ENCODE results near the gene FRY.

FRY gene

DNA sequence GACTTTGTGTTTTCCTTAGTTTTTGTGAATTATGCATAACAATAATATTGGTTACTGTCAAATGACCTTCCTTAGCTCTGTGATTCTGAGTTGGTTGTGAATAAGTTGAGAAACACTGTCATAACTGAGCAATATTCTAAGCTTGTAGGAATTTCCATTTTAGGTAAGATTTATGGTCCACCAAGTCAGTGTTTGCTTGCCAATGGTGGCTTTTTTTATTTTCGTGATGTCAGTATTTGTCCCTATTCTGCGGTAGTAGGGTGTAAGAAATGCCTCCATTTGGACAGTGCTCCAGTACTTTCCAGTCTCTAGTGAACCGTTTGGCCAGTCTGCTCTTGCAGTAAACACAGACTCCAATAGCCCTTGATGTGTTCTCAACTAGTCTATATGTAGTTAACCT lies 94.7 kb downstream of the FRY start:
- no peak for DNase-seq (ENCODE audit: low read depth in 4 of 4, low spot score in 1 of 4)

DNA sequence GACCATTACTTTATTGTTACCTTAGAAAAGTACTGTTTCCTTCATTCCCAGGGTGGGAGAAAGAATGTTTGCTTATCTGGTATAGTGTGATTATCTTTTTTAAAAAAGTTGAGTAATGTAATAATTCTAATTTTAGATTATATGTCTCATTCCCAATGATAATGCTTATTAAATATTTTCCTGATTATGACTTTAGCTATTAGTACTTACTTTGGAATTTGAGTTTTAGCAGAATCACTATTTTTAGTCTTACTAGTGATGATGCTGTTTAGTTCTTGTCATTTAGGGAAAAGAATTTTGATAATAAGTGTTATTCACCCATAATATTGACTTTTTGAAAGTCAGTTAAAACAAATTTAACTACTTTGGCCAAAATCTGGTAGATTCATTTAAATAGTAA lies 95.2 kb downstream of the FRY start:
- DNase-seq (ENCODE audit: low read depth in 4 of 4, low spot score in 1 of 4), result no peak

DNA sequence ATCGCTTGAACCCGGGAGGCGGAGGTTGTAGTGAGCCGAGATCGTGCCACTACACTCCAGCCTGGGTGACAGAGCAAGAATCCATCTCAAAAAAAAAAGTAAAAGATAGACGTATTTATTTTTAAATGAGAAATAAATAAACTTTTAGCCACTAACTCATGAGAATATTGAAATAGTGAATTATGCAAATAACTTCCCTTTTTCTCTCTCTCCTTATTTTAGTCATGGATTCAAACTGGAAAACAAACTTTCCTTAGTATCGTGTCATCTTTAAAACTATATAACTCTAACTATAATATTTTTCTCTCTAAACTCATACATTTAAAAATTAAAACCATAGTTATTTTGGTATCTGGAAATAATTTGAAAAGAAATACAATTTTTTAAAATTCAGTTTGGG lies 96.1 kb downstream of the FRY start:
- DNase-seq (ENCODE audit: low read depth in 4 of 4, low spot score in 1 of 4), result no peak

DNA sequence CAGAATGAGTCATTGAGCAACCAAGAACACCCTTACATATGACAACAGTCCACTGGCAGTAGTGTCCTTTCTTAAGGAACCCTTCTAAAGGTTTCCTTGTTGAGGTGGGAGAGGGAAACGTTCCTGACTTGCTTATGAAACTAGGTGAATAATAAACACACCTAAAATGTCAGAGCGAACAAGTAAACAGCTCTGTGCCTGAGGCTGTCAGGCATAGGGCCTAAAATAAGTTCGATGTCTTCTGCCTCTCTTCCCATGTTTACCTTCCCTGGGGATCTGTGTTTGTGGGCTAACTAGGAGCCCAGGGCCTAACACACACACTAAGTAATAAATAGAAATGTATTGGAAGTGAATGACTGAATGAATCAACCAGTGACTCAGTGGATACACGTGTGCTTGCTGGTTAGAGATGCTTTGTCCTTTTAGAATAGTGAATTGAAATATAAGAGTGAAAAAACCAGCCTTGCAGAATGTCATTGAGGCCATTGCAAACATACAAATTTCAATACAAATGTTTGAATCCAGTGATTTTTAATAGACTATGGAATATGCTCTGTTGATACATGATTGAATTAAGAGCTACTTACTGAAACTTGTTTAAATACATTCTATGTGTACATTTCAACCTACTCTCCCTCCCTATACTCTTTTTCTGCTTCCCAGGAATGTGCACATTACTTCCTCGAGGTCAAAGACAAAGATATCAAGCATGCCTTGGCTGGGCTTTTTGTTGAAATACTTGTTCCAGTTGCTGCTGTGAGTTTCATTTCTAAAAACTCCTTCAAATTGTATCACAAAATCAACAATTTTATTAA lies 102.9 kb downstream of the FRY start:
- no peak for DNase-seq (ENCODE audit: low read depth in 4 of 4, low spot score in 1 of 4)

DNA sequence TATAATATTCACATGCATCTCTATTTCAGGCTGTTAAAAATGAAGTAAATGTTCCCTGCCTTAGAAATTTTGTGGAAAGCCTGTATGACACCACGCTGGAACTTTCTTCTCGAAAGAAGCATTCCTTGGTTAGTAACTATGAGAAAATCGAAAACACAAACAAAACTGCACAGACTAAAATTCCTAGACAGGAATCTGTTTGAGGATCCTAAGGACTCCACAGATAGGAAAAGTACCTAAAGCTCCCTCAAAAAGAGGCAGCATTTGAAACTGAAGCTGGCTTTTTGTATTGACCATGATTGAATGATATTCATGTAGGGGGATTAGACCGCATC lies 103.4 kb downstream of the FRY start:
- DNase-seq (ENCODE audit: low read depth in 4 of 4, low spot score in 1 of 4), result no peak

DNA sequence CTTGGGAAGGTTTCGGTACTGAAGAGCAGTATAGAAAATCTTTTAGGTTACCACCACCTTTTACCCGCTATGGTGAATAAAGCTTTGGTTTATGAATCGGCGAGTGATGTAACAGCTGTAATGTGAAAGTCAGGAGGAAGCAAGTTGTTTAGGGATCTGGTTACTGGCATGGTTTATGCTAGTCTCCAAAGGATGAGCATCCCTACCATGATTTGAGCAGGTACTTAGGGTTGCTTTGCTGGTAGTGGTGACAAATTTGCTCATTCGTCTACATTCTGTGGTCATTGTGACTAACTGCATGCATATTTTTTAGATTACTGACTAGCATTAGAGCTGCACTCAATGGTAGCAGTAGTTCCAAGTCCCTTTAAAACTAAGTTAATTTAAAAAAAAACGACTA lies 104.1 kb downstream of the FRY start:
- DNase-seq (ENCODE audit: low read depth in 4 of 4, low spot score in 1 of 4), result no peak

DNA sequence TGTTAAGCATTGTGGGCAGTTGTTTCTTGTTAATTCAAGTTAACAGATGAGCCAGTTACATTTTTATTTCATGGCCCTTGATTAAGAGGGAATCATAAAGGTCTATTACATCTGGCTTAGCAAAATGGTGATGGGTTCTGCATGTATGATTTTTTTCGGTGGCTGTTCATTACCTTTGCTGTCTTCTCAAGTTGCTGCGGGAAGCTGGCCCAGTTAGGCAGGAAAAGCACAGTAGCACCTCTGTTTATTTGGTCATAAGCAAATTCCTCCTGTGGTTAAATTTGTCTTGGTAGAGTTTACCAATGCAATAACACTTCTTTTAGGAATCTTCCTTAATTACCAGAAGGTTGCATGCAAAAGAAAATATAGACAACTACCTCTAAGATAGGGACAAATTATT lies 104.5 kb downstream of the FRY start:
- no peak for DNase-seq (ENCODE audit: low read depth in 4 of 4, low spot score in 1 of 4)

DNA sequence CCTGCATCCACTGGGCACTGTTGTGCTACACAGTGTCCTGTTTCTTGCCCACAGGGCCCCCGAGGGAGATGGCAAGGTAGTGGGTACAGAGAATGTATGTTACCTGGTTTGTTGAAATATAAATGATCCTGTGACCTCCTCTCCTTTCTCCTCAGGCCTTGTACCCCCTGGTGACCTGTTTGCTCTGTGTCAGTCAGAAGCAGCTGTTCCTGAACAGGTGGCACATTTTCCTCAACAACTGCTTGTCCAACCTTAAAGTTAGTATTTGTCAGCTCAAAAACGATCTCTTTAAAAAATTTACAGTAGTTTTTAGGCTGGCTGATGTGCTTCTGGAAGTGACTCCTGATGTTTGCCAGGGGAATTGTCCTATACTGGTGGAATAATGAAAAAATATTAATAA lies 105.1 kb downstream of the FRY start:
- DNase-seq (ENCODE audit: low read depth in 4 of 4, low spot score in 1 of 4), result no peak

DNA sequence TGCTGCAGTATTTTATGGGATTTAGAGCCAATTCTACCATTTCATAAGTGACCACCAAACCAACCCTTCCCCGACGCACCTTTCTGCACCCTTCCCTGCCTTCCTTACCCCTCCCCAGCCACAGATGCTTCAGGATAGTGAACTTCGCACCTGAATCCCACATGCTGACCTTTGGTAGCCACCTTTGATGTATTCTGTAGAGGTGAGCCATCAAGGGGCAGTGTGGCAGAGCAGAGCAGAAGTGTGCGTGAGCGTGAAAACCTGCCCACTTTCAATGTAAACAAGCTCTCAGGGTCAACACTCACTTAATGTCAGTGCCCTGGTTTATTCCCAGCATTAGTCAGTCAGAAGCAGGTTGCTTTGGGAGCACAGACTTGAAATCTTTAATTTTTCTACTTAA lies 107.7 kb downstream of the FRY start:
- DNase-seq (ENCODE audit: low read depth in 4 of 4, low spot score in 1 of 4), result no peak

DNA sequence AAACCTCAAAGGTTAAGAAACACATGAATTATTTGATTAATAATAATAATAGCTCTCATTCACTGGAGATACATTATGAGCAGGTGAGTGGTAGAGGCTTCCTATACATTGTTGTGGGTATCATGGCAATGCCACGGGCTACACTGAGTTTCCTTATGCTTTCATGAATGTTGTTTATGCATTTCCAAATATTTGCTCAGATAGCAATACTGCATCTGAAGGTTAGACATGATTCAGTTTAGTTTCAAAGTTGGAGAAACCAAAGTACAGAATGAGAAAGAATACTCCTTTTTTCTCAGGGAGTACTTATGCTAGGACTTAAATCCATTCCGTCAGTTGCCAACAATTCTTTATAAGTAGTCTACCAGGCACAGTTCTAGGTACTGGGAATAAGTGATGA lies 108.5 kb downstream of the FRY start:
- no peak for DNase-seq (ENCODE audit: low read depth in 4 of 4, low spot score in 1 of 4)

DNA sequence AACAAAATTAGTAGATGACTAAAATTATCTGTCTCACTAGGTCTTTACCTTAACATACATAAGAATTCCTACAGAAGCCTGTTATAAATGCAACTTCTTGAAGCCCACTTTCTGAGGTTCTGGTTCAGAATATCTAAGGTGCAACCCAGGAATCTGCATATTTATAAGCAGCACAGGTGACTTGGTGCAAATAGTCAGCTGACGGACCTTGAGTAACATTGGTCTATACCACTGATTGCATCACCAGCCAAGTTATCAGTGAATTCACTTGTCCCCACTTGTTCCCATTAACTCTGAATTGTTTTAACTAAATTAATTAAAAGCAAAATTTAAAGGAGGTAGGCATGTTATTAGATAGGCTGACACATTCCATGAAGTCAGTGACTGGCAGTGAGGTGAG lies 109.9 kb downstream of the FRY start:
- DNase-seq (ENCODE audit: low read depth in 4 of 4, low spot score in 1 of 4), result no peak

DNA sequence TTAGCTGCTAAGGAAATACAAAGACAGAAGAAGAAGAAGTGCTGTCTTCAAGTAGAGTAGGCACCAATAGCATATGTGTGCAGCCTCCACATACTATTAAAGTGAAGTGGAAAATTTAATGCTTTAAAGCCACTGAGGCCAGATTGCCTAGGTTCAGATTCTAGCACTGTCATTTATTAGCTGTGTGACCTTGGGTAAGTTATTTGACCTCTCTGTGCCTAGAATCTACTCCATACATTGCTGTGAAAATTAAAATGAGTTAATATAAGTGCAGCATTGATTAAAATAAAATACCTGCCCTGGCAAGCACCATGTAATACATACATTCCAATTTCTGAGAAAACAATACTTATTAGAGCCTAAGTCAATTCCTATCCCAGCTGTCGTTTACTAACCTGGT lies 110.5 kb downstream of the FRY start:
- DNase-seq (ENCODE audit: low read depth in 4 of 4, low spot score in 1 of 4), result no peak

DNA sequence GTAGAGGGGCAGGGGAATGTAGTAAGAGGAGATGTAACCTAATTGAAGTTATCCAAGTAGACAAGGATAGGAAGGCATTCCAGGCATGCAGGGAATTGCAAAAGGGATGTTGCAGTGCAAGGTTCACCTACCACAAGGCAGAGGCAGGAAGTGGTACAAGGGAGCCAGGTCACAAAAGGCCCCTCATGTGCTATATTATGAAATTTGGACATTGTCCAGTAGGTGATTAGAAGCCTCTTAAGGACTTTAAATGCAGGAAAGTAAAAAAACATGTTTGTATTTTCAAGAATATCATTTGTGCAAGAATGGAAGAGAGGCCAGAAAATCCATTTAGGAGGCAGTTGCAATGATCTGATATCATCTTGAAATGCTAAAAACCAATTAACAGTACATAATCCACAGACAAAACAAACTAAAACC lies 111.4 kb downstream of the FRY start:
- DNase-seq (ENCODE audit: low read depth in 4 of 4, low spot score in 1 of 4), result no peak

DNA sequence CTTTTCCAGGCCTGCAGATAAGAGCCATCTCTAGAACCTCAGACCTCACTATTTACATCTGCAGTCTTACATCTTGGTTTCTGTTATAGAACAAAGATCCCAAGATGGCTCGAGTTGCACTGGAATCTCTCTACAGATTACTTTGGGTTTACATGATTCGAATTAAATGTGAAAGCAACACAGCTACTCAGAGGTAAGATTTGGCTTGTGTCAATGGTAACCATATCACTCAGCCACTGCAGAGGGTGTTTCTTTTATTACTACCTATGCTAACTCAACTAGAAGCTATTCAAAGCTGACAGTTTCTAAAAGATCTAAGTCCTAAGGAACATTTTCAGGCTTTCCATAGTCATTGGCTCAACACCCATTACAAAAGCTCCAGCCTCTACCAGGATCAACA lies 115.6 kb downstream of the FRY start:
- DNase-seq (ENCODE audit: low read depth in 4 of 4, low spot score in 1 of 4), result no peak

DNA sequence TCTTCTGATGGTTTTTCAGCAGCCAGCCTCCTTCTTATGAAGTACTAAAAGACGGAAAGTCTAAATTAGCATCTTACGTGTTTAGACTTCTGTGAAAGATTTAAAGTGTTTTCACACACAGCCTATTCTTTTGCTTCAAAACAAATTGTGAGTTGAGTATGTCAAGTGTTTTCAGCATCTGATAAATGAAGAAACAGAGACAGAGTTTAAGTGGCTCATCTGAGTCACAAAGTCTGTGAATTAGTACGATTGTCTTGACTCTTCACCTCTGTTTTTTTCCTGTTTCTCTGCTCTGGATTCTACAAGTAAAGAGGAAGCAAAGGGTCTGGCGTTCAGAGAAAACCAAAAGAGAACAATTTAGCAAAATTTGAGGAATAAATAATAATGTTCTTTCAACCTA lies 116.4 kb downstream of the FRY start:
- no peak for DNase-seq (ENCODE audit: low read depth in 4 of 4, low spot score in 1 of 4)

DNA sequence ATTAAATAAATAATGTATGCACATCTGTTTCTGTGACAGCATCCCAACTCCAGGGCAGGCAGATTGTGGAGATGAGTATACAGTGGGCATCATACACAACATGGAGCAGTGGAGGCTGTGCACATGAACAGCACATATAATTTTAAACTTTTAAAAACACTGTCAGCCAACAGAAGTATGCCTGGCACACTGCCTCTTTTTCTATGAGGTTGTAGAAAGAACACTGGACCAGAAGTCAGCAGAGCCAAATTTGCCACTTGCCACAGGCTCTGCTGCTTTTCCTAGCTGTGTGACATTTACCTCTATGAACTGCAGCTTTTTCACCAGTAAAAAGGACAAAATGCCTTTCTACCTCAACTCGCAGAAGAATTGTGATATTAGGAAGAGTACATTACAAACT lies 118.7 kb downstream of the FRY start:
- no peak for DNase-seq (ENCODE audit: low read depth in 4 of 4, low spot score in 1 of 4)

DNA sequence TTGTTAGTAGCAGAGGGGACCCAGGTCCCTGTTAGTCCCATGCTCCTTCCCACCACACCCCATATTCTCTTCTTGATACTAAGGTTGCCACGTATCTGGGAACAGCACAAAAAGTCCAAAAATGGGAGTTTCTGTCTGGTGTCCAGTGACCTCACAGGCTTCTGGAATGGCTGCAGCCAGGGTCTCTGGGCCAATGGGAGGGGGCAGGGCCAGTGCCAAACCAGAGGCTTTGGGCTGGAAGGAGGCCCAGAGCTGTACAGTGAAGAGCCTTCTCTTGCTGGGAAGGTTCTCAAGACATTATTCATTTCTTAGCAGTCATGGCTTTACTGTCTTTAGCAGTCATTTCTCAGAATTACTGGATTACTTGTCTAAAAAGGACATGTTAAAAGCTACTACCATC lies 119.2 kb downstream of the FRY start:
- DNase-seq (ENCODE audit: low read depth in 4 of 4, low spot score in 1 of 4), result no peak

DNA sequence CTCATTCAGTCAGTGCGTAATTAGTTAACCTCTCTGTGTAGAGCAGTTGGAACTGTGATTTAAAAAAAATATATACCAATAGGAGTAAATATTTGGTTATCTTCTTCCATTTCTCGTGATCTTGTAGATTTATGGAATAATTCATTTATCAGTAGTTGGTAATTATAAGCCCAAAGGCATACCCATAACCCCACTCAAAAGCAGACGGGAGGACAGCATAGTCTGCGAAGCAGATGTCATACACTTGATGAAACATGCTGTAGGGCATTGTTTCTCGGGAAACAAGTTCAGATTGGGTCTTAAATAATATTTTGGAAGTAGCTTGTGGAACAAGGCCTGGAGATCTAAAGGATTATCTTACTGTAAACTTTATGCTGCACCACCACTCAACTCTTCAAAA lies 119.7 kb downstream of the FRY start:
- DNase-seq (ENCODE audit: low read depth in 4 of 4, low spot score in 1 of 4), result no peak

DNA sequence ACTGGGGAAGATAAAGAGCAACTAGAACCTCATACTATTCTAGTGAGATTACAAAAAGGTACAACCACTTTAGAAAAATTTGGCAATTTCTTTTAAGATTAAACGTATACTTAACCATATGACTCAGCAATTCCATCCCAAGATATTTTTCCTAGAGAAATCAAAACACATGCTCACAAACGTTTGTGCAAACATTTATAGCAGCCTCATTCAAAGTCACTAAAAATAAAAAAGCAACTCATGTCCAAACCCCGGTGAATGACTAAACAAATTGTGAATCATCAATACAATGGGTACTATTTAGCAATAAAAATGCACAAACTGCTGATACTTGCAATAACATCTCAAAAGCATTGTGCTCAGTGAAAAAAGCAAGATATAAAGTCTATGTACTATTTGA lies 121.5 kb downstream of the FRY start:
- no peak for DNase-seq (ENCODE audit: low read depth in 4 of 4, low spot score in 1 of 4)

DNA sequence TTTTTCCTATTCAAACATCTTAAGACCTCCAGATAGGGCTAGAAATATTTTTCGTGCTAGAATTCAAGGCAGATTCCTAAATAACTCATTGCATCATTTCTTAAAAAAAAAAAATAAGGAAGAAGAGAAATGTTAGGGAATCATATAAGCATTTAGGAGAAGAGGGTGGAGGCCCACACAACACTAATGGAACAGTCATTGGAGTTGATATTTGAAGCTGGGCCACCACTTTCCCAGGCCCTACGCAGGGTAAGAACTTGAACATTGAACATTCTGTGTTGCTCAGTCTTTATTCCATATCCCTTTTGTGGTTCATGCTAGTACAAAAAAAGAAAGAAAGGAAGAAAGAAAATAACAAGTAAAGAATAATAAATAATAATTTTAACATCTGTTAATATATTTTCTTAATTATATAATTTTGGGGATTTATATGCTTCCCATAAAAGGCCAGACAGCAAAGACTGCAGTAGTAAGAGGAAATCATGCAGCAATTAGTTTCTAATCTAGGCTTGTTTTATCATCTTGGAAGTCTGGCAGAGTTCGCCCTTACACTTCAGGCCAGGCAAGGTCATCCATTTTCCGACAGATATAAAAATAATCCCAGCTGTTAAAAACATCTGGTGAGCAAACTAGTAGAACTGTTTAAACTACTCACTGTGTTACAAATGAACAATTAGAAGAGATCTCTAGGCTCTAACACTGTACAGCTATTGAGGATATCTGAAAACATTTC lies 127.7 kb downstream of the FRY start:
- no peak for DNase-seq (ENCODE audit: low read depth in 4 of 4, low spot score in 1 of 4)

DNA sequence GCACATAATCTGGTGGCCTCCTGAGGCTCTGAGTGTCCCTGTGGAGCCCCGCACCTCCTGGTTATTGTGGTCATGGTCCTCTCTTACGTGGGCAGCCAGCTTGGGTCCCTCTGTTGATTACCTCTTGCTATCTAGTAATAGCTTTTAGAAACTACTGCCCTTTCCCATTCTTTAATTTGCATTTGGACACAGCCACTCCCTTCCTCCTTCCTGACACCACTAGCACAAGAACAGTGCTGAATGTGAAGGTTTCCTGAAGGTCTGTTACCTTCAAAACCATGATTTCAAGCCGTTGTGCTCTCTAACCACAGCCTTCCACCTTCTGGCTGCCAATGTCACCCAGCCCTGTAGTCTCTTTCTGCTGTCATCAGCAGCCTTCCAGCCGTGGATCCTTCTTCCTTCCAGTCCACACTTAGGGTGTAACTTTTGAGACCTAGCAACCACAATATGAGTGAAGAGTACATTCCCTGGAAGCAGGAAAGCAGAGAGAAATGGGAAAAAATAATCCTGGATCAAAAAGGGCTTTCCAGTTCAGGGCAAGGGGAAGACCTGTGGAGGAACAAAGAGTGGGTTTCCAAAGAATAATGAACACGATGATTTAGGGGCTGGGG lies 130.9 kb downstream of the FRY start:
- no peak for DNase-seq (ENCODE audit: low read depth in 4 of 4, low spot score in 1 of 4)

DNA sequence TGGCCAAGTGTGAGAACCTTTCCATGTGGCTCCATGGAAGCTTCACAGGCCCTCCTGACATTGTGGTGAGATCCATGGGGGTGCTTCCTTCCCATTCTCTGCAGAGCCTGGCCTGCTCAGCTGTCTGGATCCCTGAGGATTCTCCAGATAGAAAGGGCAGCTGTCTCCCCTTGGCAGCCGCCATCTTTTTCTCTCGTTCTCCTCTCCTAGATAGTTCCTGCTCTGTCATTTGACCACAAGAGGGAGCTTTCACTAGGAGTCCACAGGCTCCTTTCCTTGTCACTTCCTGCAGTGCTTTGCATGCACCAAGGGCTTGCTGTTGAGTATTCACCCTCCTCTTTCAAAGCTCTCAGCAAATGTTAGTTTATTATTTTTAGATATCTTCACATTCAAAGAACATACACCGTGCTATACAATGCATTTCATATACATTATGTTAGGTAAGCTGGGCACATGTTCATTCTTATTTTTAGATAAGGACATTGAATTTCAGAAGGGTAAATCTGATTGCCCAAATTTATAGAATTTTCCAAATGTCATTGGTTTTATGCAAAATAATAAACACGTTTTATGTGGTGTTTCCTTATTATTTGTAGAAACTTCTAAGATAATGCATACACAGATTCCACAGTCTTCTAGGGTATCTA lies 133.2 kb downstream of the FRY start:
- DNase-seq (ENCODE audit: low read depth in 4 of 4, low spot score in 1 of 4), result peak in 1 of 4 experiments; percentile 7
